Naive B cell (primary cell): Measurements from ENCODE around the gene GMDS. TPM values are rescaled to one million over a fixed set of nuclear protein-coding genes. Genes with fewer than 3 reads are reported as not detected.
"Not testable (repeated sequence)": the region's sequence is repeated elsewhere in the genome, so short reads cannot be mapped to it uniquely, and the experiment has no call there.

ENCODE experiments used
- ATAC-seq, 2 donors: fragments of 150-1000 bp; cut with Tn5 transposase; 2 replicates each; pipeline ENCODE4 v1.10.0; 2021; ENCODE audit warnings: low read depth in 2 of 2, mild to moderate bottlenecking in 2 of 2, moderate library complexity in 2 of 2
- DNase-seq: peaks from one replicate; pipeline ENCODE4 v3.0.0; 2022
- H3K27ac Mint-ChIP-seq, 6 donors: one replicate each; pipeline ENCODE4 v1.8.0; 2020 to 2022; ENCODE audit warnings: mild to moderate bottlenecking in 6 of 6, mixed read lengths in 6 of 6, moderate library complexity in 5 of 6, inconsistent platforms in 2 of 6
- H3K27me3 Mint-ChIP-seq, 3 donors: one replicate each; pipeline ENCODE4 v1.8.0; 2021 to 2022; ENCODE audit warnings: mixed read lengths in 3 of 3, mild to moderate bottlenecking in 1 of 3
- H3K36me3 Mint-ChIP-seq, 2 donors: one replicate each; pipeline ENCODE4 v1.8.0; 2020 to 2022; ENCODE audit warnings: mixed read lengths in 2 of 2, inconsistent platforms in 1 of 2, mild to moderate bottlenecking in 1 of 2
- H3K4me1 Mint-ChIP-seq, 3 donors: one replicate each; pipeline ENCODE4 v1.8.0; 2020 to 2022; ENCODE audit warnings: mixed read lengths in 3 of 3, inconsistent platforms in 1 of 3, mild to moderate bottlenecking in 1 of 3, moderate library complexity in 1 of 3
- H3K4me3 Mint-ChIP-seq, 8 donors: one replicate each; pipeline ENCODE4 v1.8.0; 2020 to 2022; ENCODE audit warnings: mild to moderate bottlenecking in 8 of 8, mixed read lengths in 8 of 8, moderate library complexity in 8 of 8, inconsistent platforms in 2 of 8
- H3K9me3 Mint-ChIP-seq, 7 donors: one replicate each; pipeline ENCODE4 v1.8.0; 2020 to 2022; ENCODE audit warnings: mixed read lengths in 7 of 7, mild to moderate bottlenecking in 5 of 7, inconsistent platforms in 2 of 7, moderate library complexity in 1 of 7
- polyA plus RNA-seq, 6 donors: library from polyadenylated mRNA; unstranded; fragments of 300-500 nt; fragmentation: Illumina TruSeq; gene quantifications; one replicate each; pipeline ENCODE4 v1.2.3, GENCODE V29; 2021; ENCODE audit warnings: low read depth in 6 of 6

Gene GMDS
- polyA plus RNA-seq, 6 donors from 2014 or later = 12.7 to 23.3 (median 14.7) TPM

- no peaks in the 10 kb centered on the region for H3K27me3 Mint-ChIP-seq
- peaks cover 0 to 22% of the 10 kb centered on the region in 2 donors for H3K36me3 Mint-ChIP-seq
- no peak overlapping the region for H3K27ac Mint-ChIP-seq
- H3K9me3 Mint-ChIP-seq = no peaks in the 10 kb centered on the region
- peaks cover 12 to 23% (median 22%) of the 10 kb centered on the region in 3 donors for H3K4me1 Mint-ChIP-seq
- H3K4me3 Mint-ChIP-seq = no peak overlapping the region
- no peak for DNase-seq
- ATAC-seq = no peak
These were observed 393.5 kb downstream of the GMDS start for GRCh38 chr6:1851681-1852456.

- peaks cover 0 to 3% (median 0%) of the 10 kb centered on the region in 7 donors for H3K9me3 Mint-ChIP-seq
- no peak for ATAC-seq
- H3K36me3 Mint-ChIP-seq = peaks cover 0 to 22% of the 10 kb centered on the region in 2 donors
- no peak overlapping the region for H3K4me3 Mint-ChIP-seq
- H3K27ac Mint-ChIP-seq = no peak overlapping the region
- no peak for DNase-seq
- peaks cover 7 to 13% (median 12%) of the 10 kb centered on the region in 3 donors for H3K4me1 Mint-ChIP-seq
- H3K27me3 Mint-ChIP-seq = no peaks in the 10 kb centered on the region
These were observed 394.6 kb downstream of the GMDS start for GRCh38 chr6:1850840-1851157.

- Mint-ChIP-seq H3K9me3 (peaks cover 0 to 5% (median 0%) of the 10 kb centered on the region in 7 donors), H3K36me3 (peaks cover 0 to 22% of the 10 kb centered on the region in 2 donors), H3K27me3 (no peaks in the 10 kb centered on the region), H3K27ac (no peak overlapping the region), H3K4me1 (peaks cover 7 to 11% (median 10%) of the 10 kb centered on the region in 3 donors), H3K4me3 (peak overlapping the region in 1 of 8 donors; percentile 29)
- DNase-seq (no peak), ATAC-seq (no peak)
These were observed 395.1 kb downstream of the GMDS start for GRCh38 chr6:1850121-1850839.

- Mint-ChIP-seq H3K36me3 (peaks cover 0 to 22% of the 10 kb centered on the region in 2 donors), H3K27me3 (no peaks in the 10 kb centered on the region), H3K27ac (peak overlapping the region in 1 of 6 donors; percentile 54), H3K4me3 (peak overlapping the region in 1 of 8 donors; percentile 29), H3K4me1 (peaks cover 7 to 11% (median 10%) of the 10 kb centered on the region in 3 donors), H3K9me3 (peaks cover 0 to 5% (median 0%) of the 10 kb centered on the region in 7 donors)
- DNase-seq (no peak), ATAC-seq (no peak)
These were observed 395.7 kb downstream of the GMDS start for GRCh38 chr6:1849691-1850090.

DNA sequence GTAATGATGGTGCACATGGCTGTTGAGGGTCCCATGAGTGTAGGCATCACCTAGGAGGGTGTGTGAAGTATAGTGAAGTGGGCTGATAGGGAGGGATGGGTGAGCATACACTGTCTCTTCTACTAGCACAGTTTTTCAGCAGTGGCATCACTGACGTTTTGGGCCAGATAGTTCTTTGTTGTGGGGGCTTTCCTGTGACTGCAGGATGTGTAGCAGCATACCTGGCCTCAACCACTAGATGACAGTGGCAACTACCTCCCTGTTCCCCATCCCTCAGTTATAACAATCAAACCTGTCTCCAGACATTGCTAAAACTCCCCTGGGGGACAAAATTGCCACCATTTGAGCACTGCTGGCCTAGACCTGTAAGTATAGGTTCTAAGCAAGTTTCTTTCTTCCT is 396.7 kb downstream of the GMDS start:
- ATAC-seq (no peak), DNase-seq (no peak)
- Mint-ChIP-seq H3K27ac (no peak overlapping the region), H3K4me1 (peaks cover 7 to 11% (median 10%) of the 10 kb centered on the region in 3 donors), H3K4me3 (no peak overlapping the region), H3K36me3 (peaks cover 0 to 20% of the 10 kb centered on the region in 2 donors), H3K27me3 (no peaks in the 10 kb centered on the region), H3K9me3 (peaks cover 0 to 5% (median 0%) of the 10 kb centered on the region in 7 donors)

DNA sequence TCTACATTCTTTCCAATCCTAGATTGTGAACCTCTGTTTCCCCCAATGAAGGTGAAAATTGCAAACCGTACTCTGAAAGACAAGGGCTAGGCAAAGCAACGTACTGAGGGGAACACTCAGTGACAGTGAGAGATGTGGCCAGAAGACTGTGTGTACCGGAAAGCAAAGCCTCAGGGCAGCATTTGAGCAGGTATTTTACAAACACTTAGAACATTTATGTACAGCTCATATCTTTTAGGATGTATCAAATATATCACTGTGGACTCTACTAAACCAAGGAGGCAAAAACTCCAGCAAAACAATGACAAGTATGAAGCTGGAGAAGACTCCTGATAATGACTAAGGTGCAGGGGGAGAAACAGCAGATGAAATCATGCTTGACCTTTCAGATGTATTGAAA is 398.8 kb downstream of the GMDS start:
- Mint-ChIP-seq H3K9me3 (peaks cover 0 to 5% (median 0%) of the 10 kb centered on the region in 7 donors), H3K27me3 (no peaks in the 10 kb centered on the region), H3K4me3 (no peak overlapping the region), H3K36me3 (peaks cover 0 to 18% of the 10 kb centered on the region in 2 donors), H3K27ac (no peak overlapping the region), H3K4me1 (peaks cover 7 to 11% (median 10%) of the 10 kb centered on the region in 3 donors)
- DNase-seq (no peak), ATAC-seq (no peak)

DNA sequence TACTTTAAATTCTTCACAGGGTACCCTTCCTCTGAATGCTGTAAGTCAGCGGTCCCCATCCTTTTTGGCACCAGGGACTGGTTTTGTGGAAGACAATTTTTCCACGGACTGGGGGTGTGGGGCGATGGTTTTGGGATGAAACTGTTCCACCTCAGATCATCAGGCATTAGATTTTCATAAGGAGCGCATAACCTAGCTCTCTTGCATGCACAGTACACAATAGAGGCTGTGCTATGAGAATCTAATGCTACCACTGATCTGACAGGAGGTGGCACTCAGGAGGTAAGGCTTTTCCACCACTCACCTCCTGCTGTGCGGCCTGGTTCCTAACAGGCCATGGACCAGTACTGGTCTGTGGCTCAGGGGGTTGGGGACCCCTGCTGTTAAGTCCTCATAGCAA is 399.9 kb downstream of the GMDS start:
- not testable (repeated sequence) for H3K27me3 Mint-ChIP-seq, H3K9me3 Mint-ChIP-seq, H3K4me1 Mint-ChIP-seq, H3K4me3 Mint-ChIP-seq, DNase-seq, ATAC-seq, H3K27ac Mint-ChIP-seq
- H3K36me3 Mint-ChIP-seq = peaks cover 0 to 18% of the 10 kb centered on the region in 2 donors

DNA sequence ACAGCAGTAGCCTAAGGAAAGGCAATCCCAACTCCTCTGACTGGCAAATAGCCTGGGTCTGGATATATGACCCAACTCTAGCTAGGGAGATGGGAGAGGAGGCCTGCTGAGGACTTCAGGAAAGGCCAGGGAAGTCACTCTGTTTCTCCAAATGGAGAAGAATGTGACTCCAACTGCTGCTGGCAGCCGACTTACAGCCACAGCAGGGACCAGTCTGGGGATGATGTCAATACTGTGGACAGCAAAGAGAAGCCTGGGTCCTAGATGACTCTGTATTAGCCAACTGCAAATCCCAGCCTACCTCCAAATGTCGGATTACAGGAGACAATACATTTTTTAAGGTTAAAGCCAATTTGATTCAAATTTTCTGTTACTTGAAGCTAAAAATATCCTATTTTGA is 403.1 kb downstream of the GMDS start:
- peaks cover 0 to 5% (median 0%) of the 10 kb centered on the region in 7 donors for H3K9me3 Mint-ChIP-seq
- H3K4me1 Mint-ChIP-seq = peaks cover 0 to 3% (median 0%) of the 10 kb centered on the region in 3 donors
- peaks cover 0 to 3% of the 10 kb centered on the region in 2 donors for H3K36me3 Mint-ChIP-seq
- no peak for ATAC-seq
- H3K4me3 Mint-ChIP-seq = no peak overlapping the region
- no peaks in the 10 kb centered on the region for H3K27me3 Mint-ChIP-seq
- DNase-seq = no peak
- no peak overlapping the region for H3K27ac Mint-ChIP-seq

- no peak for DNase-seq
- Mint-ChIP-seq H3K9me3 (peaks cover 0 to 5% (median 0%) of the 10 kb centered on the region in 7 donors), H3K36me3 (no peaks in the 10 kb centered on the region), H3K4me1 (peaks cover 0 to 3% (median 0%) of the 10 kb centered on the region in 3 donors), H3K27me3 (no peaks in the 10 kb centered on the region), H3K4me3 (no peak overlapping the region), H3K27ac (no peak overlapping the region)
- ATAC-seq = no peak
These were observed 404.3 kb downstream of the GMDS start for GRCh38 chr6:1841136-1841535.

DNA sequence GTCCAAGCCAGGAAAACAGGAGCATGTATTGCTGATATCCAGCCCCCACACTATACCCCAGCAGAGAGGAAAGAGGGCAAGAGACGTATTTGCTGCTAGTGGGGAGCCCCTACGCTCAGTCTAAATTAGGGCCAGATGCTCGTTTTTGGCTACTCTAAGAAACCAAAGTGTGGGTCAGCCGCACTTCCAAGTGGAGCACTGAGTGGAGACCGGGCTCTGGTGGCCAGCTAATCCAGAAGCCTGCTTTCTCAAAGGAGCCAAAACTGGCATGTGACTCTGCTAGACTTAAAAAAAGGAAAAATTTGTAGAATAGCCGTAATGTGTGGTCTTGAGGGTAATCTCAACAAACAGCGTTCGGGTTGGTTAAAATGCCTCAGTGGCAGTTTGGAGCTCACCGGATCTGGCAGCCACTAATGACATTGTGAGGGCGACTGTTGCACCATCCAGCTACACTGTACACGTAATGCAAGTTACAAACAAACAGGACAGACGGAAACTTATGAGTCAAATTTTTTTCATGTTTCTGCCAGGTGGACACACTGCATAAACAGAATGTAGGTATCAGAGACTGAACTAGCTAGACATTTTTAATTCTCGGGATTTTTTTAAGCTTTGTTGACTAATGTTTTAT is 404.8 kb downstream of the GMDS start:
- DNase-seq = no peak
- Mint-ChIP-seq H3K9me3 (peaks cover 0 to 3% (median 0%) of the 10 kb centered on the region in 7 donors), H3K4me3 (no peak overlapping the region), H3K27me3 (no peaks in the 10 kb centered on the region), H3K36me3 (no peaks in the 10 kb centered on the region), H3K27ac (no peak overlapping the region), H3K4me1 (peaks cover 0 to 3% (median 0%) of the 10 kb centered on the region in 3 donors)
- ATAC-seq = no peak

GRCh38 chr6:1839361-1839760 is 406.0 kb downstream of the GMDS start:
- no peaks in the 10 kb centered on the region for H3K27me3 Mint-ChIP-seq
- H3K36me3 Mint-ChIP-seq = no peaks in the 10 kb centered on the region
- ATAC-seq (no peak), DNase-seq (no peak)
- H3K9me3 Mint-ChIP-seq = no peaks in the 10 kb centered on the region
- no peak overlapping the region for H3K27ac Mint-ChIP-seq
- H3K4me1 Mint-ChIP-seq = peaks cover 0 to 3% (median 0%) of the 10 kb centered on the region in 3 donors
- H3K4me3 Mint-ChIP-seq = no peak overlapping the region

DNA sequence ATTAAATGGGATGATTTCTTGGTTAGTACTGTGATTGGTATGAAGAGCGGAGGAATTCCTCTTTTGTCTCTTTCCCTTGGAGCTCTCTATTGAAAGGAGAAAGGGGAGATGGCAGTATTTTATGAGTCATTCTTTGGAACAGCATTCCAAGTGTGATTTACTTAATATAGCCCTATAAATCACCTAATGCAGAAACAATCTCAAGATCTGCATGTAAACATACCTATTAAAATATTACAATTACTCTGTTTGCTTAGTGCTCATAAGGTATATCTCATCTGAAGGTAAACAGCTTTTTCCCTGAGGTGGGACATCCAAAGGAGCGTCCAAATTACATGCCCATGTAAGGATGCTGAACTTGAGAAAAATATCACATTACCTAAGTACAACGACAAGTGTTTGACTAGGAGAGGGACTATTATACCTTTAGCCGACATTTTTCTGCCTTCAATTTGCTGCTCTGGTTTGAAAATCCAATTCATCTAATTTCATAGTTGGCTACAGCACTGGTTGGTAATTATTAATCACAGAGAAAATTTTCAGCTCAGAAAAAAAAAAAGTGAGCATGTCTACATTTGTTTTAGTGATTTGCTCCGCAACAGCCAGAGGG is 406.7 kb downstream of the GMDS start:
- H3K27me3 Mint-ChIP-seq = no peaks in the 10 kb centered on the region
- DNase-seq = no peak
- no peak overlapping the region for H3K27ac Mint-ChIP-seq
- no peaks in the 10 kb centered on the region for H3K36me3 Mint-ChIP-seq
- no peak for ATAC-seq
- no peaks in the 10 kb centered on the region for H3K9me3 Mint-ChIP-seq
- H3K4me1 Mint-ChIP-seq = peaks cover 0 to 3% (median 0%) of the 10 kb centered on the region in 3 donors
- no peak overlapping the region for H3K4me3 Mint-ChIP-seq

DNA sequence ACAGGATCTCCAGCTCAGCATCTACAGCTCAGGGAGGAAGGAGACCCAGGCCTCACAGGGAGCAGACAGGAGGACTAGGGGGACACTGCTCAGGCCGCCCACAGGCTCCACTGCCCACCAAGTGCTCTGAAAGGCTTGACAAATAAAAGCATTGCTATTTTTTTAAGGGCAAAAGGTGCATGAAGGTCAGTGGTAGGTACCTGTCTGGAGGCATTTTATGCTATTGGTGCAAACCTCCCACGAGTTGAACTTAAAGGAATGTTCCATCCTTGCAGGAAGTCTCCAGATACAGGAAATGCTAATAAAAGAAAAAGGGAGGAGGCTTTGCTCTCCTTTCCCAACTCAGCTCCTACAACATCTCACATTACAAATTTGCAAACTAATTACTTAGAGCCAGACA is 407.6 kb downstream of the GMDS start:
- Mint-ChIP-seq H3K4me1 (peaks cover 0 to 3% (median 0%) of the 10 kb centered on the region in 3 donors), H3K9me3 (no peaks in the 10 kb centered on the region)
- no peak for ATAC-seq

More for the DNA sequence above, 407.6 kb downstream of the GMDS start:
- H3K27me3 Mint-ChIP-seq = no peaks in the 10 kb centered on the region
- H3K4me3 Mint-ChIP-seq = no peak overlapping the region
- no peak for DNase-seq
- H3K36me3 Mint-ChIP-seq = no peaks in the 10 kb centered on the region
- no peak overlapping the region for H3K27ac Mint-ChIP-seq
